Measurements from ENCODE around the gene PERM1. TPM values are rescaled to one million over a fixed set of nuclear protein-coding genes. Genes with fewer than 3 reads are reported as not detected.

PERM1 gene
- total RNA-seq, 1 experiment from 2014 or later: not detected

DNA sequence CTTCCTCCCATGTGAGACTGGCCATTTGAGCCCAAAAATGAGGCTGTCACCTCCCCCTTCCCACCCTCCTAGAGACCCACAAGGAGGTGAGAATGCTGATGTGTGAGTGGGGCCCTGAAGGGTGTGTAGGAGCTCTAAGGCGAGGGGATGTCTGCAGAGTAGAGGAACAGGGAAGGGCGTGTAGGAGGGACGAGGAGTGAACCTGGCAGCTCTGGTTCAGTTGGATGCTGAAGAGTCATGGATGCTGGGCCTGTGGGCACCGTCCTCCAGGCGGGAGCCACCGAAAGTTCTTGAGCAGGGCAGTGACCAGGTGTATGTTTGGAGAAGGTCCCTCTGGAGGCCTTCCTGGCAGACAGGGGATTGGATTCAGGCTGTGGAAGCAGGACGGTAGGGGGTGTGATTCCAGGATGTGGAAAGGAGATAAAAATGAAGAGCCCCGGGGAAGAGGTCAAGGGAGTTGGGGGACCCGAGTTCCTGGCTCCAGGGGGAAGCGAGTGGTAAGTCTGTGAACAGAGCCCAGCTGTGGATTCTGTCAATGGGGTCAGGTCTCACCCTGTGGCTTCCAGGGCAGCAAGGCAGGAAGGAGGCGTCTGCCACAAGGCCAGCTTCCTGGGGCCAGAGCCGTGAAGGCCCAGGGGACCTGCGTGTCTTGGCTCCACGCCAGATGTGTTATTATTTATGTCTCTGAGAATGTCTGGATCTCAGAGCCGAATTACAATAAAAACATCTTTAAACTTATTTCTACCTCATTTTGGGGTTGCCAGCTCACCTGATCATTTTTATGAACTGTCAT lies 50.3 kb downstream of the PERM1 start:
- Mint-ChIP-seq H3K36me3 (no peaks in the 10 kb centered on the region), H3K4me1 (peaks cover 10% of the 10 kb centered on the region), H3K27ac (no peak overlapping the region), H3K27me3 (ENCODE audit: low read depth) (peaks cover 87% of the 10 kb centered on the region), H3K9me3 (no peaks in the 10 kb centered on the region), H3K4me3 (no peak overlapping the region)
- ATAC-seq (no peak), DNase-seq (ENCODE audit: low spot score) (no peak)
- ChIA-PET CTCF (interaction anchor here (1.0 to 1.5 kb wide), 2 partner anchors 9 kb away, joined by 3 to 5 read pairs; no protein-coding TSS in a partner anchor), POLR2A (no interaction called here)
- no peak for TF ChIP-seq TP53 (CRISPR knock-in tag; IDR thresholded peaks at IDR 0.05)
- TF ChIP-seq, protein P1, sequence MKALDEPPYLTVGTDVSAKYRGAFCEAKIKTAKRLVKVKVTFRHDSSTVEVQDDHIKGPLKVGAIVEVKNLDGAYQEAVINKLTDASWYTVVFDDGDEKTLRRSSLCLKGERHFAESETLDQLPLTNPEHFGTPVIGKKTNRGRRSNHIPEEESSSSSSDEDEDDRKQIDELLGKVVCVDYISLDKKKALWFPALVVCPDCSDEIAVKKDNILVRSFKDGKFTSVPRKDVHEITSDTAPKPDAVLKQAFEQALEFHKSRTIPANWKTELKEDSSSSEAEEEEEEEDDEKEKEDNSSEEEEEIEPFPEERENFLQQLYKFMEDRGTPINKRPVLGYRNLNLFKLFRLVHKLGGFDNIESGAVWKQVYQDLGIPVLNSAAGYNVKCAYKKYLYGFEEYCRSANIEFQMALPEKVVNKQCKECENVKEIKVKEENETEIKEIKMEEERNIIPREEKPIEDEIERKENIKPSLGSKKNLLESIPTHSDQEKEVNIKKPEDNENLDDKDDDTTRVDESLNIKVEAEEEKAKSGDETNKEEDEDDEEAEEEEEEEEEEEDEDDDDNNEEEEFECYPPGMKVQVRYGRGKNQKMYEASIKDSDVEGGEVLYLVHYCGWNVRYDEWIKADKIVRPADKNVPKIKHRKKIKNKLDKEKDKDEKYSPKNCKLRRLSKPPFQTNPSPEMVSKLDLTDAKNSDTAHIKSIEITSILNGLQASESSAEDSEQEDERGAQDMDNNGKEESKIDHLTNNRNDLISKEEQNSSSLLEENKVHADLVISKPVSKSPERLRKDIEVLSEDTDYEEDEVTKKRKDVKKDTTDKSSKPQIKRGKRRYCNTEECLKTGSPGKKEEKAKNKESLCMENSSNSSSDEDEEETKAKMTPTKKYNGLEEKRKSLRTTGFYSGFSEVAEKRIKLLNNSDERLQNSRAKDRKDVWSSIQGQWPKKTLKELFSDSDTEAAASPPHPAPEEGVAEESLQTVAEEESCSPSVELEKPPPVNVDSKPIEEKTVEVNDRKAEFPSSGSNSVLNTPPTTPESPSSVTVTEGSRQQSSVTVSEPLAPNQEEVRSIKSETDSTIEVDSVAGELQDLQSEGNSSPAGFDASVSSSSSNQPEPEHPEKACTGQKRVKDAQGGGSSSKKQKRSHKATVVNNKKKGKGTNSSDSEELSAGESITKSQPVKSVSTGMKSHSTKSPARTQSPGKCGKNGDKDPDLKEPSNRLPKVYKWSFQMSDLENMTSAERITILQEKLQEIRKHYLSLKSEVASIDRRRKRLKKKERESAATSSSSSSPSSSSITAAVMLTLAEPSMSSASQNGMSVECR (CRISPR knock-in tag; IDR thresholded peaks at IDR 0.05; ENCODE audit: borderline replicate concordance): no peak
- TF ChIP-seq, protein P2, sequence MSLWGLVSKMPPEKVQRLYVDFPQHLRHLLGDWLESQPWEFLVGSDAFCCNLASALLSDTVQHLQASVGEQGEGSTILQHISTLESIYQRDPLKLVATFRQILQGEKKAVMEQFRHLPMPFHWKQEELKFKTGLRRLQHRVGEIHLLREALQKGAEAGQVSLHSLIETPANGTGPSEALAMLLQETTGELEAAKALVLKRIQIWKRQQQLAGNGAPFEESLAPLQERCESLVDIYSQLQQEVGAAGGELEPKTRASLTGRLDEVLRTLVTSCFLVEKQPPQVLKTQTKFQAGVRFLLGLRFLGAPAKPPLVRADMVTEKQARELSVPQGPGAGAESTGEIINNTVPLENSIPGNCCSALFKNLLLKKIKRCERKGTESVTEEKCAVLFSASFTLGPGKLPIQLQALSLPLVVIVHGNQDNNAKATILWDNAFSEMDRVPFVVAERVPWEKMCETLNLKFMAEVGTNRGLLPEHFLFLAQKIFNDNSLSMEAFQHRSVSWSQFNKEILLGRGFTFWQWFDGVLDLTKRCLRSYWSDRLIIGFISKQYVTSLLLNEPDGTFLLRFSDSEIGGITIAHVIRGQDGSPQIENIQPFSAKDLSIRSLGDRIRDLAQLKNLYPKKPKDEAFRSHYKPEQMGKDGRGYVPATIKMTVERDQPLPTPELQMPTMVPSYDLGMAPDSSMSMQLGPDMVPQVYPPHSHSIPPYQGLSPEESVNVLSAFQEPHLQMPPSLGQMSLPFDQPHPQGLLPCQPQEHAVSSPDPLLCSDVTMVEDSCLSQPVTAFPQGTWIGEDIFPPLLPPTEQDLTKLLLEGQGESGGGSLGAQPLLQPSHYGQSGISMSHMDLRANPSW (CRISPR knock-in tag; conservative IDR thresholded peaks at IDR 0.05; ENCODE audit: low read depth): no peak
- no peak for TF ChIP-seq ETV6 (CRISPR knock-in tag; IDR thresholded peaks at IDR 0.05)
- TF ChIP-seq ZNF671 (CRISPR knock-in tag; IDR thresholded peaks at IDR 0.05): no peak
- TF ChIP-seq ZNF263 (CRISPR knock-in tag; IDR thresholded peaks at IDR 0.05; ENCODE audit: low read depth): no peak
- TF ChIP-seq, protein P3, sequence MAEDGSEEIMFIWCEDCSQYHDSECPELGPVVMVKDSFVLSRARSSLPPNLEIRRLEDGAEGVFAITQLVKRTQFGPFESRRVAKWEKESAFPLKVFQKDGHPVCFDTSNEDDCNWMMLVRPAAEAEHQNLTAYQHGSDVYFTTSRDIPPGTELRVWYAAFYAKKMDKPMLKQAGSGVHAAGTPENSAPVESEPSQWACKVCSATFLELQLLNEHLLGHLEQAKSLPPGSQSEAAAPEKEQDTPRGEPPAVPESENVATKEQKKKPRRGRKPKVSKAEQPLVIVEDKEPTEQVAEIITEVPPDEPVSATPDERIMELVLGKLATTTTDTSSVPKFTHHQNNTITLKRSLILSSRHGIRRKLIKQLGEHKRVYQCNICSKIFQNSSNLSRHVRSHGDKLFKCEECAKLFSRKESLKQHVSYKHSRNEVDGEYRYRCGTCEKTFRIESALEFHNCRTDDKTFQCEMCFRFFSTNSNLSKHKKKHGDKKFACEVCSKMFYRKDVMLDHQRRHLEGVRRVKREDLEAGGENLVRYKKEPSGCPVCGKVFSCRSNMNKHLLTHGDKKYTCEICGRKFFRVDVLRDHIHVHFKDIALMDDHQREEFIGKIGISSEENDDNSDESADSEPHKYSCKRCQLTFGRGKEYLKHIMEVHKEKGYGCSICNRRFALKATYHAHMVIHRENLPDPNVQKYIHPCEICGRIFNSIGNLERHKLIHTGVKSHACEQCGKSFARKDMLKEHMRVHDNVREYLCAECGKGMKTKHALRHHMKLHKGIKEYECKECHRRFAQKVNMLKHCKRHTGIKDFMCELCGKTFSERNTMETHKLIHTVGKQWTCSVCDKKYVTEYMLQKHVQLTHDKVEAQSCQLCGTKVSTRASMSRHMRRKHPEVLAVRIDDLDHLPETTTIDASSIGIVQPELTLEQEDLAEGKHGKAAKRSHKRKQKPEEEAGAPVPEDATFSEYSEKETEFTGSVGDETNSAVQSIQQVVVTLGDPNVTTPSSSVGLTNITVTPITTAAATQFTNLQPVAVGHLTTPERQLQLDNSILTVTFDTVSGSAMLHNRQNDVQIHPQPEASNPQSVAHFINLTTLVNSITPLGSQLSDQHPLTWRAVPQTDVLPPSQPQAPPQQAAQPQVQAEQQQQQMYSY (CRISPR knock-in tag; IDR thresholded peaks at IDR 0.05): no peak
- no peak for TF ChIP-seq NR1H2 (CRISPR knock-in tag; IDR thresholded peaks at IDR 0.05)
- TF ChIP-seq, protein P4, sequence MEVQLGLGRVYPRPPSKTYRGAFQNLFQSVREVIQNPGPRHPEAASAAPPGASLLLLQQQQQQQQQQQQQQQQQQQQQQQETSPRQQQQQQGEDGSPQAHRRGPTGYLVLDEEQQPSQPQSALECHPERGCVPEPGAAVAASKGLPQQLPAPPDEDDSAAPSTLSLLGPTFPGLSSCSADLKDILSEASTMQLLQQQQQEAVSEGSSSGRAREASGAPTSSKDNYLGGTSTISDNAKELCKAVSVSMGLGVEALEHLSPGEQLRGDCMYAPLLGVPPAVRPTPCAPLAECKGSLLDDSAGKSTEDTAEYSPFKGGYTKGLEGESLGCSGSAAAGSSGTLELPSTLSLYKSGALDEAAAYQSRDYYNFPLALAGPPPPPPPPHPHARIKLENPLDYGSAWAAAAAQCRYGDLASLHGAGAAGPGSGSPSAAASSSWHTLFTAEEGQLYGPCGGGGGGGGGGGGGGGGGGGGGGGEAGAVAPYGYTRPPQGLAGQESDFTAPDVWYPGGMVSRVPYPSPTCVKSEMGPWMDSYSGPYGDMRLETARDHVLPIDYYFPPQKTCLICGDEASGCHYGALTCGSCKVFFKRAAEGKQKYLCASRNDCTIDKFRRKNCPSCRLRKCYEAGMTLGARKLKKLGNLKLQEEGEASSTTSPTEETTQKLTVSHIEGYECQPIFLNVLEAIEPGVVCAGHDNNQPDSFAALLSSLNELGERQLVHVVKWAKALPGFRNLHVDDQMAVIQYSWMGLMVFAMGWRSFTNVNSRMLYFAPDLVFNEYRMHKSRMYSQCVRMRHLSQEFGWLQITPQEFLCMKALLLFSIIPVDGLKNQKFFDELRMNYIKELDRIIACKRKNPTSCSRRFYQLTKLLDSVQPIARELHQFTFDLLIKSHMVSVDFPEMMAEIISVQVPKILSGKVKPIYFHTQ (CRISPR knock-in tag; IDR thresholded peaks at IDR 0.05): no peak
- TF ChIP-seq, protein P5, sequence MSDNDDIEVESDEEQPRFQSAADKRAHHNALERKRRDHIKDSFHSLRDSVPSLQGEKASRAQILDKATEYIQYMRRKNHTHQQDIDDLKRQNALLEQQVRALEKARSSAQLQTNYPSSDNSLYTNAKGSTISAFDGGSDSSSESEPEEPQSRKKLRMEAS (CRISPR knock-in tag; IDR thresholded peaks at IDR 0.05): no peak
- TF ChIP-seq, protein P6, sequence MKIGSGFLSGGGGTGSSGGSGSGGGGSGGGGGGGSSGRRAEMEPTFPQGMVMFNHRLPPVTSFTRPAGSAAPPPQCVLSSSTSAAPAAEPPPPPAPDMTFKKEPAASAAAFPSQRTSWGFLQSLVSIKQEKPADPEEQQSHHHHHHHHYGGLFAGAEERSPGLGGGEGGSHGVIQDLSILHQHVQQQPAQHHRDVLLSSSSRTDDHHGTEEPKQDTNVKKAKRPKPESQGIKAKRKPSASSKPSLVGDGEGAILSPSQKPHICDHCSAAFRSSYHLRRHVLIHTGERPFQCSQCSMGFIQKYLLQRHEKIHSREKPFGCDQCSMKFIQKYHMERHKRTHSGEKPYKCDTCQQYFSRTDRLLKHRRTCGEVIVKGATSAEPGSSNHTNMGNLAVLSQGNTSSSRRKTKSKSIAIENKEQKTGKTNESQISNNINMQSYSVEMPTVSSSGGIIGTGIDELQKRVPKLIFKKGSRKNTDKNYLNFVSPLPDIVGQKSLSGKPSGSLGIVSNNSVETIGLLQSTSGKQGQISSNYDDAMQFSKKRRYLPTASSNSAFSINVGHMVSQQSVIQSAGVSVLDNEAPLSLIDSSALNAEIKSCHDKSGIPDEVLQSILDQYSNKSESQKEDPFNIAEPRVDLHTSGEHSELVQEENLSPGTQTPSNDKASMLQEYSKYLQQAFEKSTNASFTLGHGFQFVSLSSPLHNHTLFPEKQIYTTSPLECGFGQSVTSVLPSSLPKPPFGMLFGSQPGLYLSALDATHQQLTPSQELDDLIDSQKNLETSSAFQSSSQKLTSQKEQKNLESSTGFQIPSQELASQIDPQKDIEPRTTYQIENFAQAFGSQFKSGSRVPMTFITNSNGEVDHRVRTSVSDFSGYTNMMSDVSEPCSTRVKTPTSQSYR (CRISPR knock-in tag; IDR thresholded peaks at IDR 0.05): no peak
- no peak for TF ChIP-seq KAT7 (CRISPR knock-in tag; IDR thresholded peaks at IDR 0.05; ENCODE audit: borderline replicate concordance)
- no peak for TF ChIP-seq ATF1 (CRISPR knock-in tag; IDR thresholded peaks at IDR 0.05)
- TF ChIP-seq, protein P7, sequence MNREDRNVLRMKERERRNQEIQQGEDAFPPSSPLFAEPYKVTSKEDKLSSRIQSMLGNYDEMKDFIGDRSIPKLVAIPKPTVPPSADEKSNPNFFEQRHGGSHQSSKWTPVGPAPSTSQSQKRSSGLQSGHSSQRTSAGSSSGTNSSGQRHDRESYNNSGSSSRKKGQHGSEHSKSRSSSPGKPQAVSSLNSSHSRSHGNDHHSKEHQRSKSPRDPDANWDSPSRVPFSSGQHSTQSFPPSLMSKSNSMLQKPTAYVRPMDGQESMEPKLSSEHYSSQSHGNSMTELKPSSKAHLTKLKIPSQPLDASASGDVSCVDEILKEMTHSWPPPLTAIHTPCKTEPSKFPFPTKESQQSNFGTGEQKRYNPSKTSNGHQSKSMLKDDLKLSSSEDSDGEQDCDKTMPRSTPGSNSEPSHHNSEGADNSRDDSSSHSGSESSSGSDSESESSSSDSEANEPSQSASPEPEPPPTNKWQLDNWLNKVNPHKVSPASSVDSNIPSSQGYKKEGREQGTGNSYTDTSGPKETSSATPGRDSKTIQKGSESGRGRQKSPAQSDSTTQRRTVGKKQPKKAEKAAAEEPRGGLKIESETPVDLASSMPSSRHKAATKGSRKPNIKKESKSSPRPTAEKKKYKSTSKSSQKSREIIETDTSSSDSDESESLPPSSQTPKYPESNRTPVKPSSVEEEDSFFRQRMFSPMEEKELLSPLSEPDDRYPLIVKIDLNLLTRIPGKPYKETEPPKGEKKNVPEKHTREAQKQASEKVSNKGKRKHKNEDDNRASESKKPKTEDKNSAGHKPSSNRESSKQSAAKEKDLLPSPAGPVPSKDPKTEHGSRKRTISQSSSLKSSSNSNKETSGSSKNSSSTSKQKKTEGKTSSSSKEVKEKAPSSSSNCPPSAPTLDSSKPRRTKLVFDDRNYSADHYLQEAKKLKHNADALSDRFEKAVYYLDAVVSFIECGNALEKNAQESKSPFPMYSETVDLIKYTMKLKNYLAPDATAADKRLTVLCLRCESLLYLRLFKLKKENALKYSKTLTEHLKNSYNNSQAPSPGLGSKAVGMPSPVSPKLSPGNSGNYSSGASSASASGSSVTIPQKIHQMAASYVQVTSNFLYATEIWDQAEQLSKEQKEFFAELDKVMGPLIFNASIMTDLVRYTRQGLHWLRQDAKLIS (CRISPR knock-in tag; IDR thresholded peaks at IDR 0.05; ENCODE audit: borderline replicate concordance): no peak
- TF ChIP-seq RORB (CRISPR knock-in tag; IDR thresholded peaks at IDR 0.05): no peak

Data from WTC11 (cell line).